HT1080 (cell line): ENCODE measurements around the gene KCNK5. TPM values are rescaled to one million over a fixed set of nuclear protein-coding genes. Genes with fewer than 3 reads are reported as not detected.

Experiments used
- DNase-seq: peaks from one replicate; pipeline ENCODE4 v3.0.0-alpha.2; 2015; ENCODE audit warnings: low read depth
- total RNA-seq: library from RNA; depleted of rRNA; stranded (reverse); fragments of >200 nt; shearing (Covaris generic); gene quantifications from 2 replicates; pipeline ENCODE4 v1.2.3, GENCODE V29; 2014

Gene KCNK5
- total RNA-seq, 1 experiment from 2014 or later = not detected

DNA sequence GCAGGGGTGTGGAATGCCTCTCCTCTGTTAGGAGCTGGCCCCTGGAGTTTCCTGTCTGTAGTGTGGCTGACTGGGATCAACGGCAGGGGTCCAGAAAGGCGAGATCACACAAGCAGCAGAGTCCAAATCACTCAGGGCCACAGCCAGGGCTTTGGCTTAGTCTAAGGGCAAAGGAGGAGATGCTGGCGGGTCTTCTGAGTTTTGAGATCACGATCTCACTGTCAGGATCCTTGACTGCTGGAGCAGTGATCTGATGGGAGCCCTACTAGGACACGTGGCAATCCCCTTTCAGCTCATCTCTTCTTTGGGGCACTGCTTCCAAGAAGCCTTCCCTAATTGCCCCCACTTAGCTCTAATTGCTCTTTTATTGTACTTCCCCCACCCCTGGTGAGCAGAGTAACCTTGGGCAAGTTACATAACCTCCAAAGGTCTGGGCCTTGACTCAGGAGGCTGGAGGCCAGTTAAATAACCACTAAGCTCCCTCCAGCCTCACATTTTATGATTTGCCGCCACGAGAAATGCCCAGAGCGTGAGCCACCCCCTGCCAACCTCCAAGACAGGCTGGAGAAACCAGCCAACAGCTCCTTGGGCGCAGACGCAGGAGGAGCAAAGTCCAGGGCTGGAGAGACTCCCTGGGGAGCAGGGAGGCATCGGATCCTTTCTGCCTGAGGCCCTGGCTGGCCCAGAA, 12.0 kb downstream of the KCNK5 start:
- no peak for DNase-seq

DNA sequence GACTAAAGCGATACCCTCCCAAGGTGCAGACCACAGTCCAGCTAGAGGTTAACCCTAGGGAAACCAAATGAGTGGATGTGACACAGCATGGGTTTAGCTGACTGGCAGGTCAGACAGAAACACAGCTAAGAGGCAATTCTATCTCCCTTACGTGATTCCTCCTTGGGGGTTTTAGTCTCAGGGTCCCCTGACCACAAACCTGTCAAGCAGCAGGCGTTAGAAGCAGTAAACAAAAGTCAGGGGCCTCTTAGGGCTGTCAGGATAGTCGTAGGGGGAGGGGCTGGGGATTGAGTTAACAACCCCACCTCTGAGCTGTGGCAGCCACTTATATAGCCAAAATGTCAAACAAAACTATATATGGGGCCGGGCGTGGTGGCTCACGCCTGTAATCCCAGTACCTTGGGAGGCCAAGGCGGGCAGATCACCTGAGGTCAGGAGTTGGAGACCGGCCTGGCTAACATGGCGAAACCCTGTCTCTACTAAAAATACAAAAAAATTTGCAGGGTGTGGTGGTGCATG, 13.6 kb downstream of the KCNK5 start:
- DNase-seq = no peak

DNA sequence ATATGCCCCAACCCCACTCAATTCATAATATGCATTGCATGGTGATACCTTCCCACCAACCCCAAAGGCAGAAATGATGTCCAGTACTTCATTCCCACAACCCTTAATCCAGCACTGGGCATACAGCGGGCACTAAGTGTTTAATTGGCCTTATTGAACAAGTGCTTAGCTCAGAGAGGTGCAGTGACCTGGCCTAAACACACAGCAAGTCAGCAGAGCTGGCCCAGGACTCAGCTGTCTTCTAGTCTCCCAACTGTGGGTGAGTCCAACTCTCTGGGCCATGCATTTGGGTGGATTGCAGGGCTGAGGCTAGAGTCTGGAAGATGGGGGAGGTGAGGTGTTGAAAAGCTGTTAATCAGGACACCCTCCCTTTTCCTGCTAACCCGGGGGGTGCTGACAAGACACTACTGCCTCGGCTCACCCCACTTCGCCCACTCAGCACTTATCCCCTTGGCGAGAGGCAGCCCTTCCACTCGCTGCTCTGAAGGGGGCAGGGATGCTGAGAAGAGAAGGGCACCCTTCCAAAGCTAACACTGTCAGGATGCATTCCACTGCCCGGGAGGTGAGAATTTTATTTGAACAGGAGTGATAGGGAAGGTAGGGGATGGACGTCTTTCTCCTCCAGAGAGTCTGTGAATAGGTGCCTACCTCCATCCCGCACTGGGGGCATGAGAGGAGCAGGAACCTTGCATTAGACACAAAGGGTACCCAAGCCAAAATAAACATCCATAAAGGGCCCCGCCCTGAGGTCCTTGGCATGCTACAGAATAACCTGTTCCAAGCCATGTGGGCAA, 14.2 kb downstream of the KCNK5 start:
- no peak for DNase-seq

DNA sequence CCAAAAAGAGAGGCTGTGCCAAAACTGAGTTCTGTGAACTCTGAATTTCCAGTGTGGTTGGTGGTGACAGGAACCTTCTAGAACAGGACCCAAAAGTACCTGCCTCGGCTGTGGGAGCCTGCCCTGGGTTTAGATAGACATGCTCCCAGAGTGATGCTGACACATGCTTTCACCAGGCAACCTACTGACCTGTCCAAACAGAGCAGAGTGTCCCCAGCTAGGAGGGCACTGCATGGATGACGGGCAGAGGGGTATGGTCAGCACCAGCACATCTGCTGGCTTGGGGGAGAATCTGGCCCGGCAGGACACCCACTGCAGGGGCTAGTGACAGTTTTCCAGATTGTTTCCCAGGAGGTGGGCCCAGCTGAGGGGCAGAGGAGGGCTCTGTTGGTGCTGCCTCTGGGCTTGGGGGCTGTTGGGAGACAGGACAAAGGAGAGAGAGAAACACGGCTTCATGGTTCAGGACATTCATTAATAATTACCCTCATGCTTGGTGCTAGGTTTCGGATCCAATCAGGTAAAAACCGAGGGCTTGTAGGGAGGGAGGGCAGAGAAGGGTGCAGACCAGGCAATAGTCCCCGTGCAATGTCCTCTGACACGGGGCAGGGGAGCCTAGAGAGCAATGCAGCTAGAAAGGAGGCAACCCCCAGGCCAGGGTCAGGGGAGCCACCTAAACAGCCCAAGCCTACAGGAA, 15.0 kb downstream of the KCNK5 start:
- no peak for DNase-seq

DNA sequence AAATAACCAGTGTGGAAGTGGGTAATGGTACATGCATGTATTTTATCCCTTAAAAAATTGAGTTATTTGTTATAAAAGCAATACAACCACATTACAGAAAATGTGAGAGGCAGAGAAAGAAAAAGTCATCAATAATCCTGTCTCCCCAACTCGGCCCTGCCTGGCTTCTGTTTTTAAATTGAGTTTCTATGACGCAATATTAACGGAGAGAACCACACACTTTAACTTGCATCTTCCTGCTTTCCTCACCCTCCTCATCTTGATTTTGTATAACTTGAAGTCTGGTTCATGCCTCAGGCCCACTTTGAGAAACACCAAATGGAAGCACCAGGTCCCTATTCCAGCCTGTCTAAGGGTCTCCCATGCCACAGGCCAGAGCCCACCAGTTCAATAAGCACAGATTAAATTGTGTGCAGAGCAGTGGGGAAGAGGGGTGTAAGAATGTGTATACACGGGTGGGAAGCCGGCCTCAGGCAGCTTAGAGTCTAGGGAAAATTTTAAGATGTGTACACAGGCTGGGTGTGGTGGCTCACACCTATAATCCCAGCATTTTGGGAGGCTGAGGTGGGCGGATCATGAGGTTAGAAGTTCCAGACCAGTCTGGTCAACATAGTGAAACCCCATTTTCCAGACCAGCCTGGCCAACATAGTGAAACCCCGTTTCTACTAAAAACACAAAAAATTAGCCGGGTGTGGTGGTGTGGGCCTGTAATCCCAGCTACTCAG, 15.9 kb downstream of the KCNK5 start:
- no peak for DNase-seq

DNA sequence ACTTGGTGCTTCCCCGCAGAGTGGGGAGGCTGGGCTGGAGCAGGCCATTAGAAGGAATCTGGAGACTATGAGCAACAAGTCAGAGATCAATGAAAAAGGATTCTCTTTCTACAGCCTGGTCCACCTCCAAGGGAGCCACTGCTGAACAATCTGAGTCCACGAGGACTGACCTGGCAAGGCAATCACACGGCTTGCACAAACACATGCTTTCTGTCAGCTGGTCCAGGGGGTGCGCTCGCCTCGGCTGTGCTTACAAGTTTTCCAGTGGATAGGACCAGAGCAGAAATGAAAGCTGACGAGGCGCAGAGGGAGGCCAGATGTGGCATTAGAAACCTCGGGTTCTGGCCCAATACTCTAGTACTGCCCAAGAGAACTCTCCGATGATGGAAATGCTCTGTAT, 18.1 kb downstream of the KCNK5 start:
- no peak for DNase-seq

DNA sequence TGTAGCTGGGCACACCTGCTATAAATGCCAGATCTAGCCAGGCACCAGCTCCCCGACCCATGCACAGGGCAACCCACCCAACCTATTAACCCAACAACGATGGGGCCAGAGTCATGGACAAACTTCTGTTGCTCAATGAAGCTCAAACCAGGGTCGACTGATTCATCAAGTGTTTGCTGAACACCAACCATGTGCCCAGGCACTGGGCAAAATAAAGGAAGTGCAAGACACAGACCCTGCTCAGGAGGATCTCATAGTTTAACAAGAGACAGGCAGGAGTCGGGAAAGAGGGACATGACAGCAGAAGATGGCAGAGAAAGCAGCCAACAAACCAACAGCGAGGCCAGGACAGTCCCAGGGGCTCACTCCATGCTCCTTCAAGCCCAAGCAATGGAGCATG, 18.8 kb downstream of the KCNK5 start:
- DNase-seq = no peak

DNA sequence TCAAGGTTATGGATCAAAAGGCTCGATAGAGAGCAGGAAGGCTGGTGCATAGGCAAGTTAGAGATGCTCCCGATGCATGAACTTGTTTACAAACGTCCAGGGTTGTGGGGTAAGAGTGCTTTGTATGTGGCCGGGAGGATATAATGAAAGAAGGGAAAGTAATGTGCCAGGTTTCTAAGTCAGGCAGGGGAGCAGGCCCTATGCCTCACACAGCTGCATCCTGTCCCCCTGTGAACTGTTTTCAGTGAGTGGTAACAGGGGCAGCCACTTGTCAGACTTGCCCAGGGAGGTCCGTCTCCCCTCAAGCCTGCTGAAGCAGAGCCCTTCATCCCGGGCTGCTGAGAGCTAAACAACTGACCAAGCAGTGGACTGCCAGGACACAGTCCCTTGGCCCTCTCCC, 19.4 kb downstream of the KCNK5 start:
- no peak for DNase-seq

DNA sequence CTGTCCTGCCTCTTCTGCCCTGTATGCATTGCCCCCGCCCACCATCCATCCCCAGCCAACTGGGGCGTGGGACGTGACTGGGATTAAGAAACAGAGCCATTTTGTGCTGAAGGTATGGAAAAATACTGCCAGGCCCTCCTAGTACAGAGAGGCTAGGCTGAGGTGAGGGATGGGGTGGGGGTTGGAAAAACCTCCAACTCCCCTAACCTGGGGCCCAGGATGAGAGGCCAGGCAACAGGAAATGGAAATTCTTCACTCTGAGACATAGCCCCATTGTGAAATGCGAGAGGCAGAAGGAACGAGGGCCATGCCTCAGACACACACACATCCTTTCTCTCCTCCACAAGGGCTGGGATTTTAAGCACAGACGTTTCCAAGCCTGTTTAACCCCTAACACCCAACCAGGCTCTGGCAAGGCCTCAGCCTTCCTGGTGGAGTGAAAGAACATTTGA, 19.9 kb downstream of the KCNK5 start:
- DNase-seq = peak; percentile 33

DNA sequence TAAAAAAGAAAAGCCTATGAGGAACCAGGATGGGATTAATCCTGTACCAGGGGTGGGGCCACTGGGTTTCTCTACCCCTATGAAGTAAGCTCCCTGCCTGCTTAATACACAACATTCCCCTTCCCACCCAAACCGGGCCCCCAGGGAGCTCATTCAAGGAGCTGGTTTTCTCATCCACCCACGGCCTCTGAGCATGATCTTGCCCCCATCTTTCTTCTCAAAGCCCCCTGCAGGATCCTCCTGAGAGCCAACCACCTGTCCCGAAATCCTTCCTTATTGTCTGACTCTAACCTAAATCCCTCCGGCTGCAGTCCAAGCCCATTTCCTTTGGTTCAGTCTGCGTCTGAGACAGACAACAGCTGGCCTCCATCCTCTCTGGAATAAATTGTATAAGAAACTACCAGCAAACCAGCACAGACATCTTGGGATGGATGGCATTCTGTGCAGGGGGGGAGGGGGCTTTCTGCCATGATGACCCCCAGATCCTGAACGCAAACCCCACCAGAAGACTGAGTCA, 21.0 kb downstream of the KCNK5 start:
- no peak for DNase-seq

DNA sequence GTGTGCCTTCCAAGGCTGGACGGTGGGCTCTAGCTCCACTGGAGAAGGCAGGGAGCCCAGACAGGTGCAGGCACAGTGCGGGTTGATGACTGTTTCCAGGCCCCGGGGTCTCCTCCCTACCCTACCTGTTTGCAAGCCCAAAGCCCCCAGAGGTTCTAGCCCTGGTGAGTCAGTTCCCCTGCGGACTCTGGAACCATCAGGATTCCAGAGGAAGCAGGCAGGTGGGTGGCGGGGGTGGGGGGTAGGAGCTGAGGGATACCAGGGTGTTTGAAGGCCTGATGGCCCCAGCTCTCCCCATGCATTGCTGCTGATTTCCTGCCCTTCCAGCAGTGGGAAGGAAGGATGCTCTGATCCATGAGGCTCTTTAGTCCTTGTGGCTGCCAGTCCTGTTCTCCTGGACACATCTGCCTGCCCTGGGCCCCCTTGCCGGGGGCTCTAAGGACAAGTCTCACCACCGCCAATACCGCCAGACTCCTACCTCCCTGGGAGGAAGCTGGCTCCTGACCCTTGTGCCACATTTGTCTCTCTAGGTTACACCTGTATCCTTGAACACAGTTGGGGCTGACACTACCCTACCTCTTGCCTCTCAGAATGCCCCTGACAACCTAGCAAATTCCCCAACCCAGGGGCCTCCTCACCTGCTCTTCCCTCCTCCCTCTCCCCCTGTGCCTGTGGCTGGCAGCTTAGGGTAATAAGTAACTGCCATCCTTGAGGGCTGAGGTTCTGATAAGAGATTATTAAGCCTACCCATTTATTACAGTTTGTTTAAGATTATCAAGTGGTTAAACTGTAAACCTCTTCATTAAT, 21.7 kb downstream of the KCNK5 start:
- DNase-seq = no peak

DNA sequence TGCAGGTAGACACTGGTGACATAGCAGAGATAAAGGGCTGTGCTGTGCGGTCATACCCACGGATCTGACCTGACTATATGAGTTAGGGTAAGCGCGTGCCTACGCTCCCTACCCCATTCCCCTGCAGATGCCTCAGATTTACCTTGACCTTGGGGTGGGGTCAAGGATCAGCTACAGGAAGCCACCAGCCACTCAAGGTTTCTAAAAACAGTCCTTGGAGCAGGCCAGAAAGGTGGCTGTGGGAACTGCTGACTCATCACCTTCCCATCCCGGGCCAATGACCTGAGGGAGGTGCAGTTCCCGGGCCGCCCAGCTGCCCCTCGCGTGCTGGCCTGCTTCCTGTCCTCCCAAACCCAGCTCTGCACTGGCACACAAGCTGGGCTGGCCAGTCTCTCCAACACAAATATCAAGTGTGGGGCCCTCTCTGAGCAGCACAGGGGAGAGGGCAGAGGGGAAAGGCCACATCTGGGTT, 23.0 kb downstream of the KCNK5 start:
- DNase-seq = peak; percentile 18

DNA sequence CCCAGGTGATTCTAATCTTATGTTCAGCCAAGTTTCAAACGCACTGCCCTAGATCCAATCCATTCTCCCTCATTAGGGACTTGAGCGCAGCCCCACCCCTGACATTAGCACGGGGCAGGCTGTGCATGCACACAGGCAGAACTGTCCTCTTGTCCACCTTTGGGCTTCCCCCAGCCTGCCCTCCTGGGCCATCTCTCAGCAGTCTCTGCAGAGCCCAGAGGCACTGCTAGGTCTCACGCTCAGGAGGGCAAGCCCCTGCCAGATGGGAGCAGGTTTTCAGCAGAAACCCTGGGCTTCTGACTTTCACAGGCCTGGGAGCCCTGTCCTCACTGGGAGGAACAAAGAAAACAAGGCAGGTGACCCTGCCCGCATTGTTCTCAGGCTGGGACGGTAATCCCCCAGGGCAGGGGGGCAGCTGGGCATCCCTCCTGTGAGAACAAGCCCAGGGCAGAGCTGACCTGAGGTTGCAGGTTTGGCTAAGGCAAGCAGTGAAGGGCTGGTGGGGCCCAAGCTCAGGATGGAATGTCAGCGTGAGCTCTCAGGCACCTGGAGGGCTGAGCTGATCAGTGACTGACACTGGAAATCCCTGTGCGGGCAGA, 24.5 kb downstream of the KCNK5 start:
- no peak for DNase-seq

DNA sequence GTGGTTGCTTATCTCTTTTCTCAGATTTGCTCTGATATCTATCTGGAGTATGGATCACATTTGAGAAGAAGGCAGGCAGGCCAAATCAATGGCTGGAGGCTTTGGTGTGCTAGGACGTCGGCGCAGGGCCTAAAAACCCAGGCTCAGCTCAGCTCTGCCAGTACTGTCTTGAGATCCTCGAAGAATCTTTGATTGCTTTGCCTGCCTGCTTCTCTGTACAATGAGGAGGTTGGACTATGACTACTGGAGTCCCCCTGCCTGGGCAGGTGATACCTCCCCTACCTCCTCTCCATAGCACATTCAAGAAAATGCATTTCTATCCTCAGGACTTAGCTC, 25.1 kb downstream of the KCNK5 start:
- DNase-seq = no peak

DNA sequence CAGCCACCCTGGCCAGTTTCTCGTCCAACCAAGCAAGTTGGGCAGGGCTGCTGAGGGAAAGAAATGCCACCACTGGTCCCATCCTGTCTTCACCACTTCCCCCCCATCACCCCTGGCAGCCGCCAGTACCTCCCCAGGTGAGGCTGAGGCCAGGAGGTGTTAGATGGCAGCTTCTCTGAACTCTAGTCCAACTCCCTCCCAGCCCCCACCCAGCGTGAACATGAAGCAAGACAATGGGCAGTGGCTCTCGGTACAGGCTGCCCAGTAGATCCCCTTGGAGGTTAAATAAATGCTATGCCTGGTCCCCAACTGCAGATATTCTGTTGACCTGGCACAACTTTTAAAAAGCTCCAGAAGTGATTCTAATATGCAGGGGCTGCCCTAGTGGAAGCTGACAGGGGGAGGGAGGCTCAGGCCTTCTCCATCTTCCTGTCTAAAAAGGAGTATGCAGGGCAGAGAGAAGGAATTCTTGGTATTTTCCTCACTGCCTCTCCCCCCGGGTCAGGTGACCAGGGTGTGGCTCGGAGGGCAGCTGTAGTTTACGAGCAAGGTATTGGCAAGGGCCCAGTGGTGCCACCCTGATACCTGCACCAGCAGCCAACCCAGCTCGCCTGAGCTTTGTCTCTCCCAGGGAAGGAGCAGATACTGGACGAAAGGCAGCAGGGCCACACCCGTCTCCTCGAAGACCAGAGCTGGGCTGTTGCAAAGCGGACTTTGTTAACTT, 25.7 kb downstream of the KCNK5 start:
- DNase-seq = no peak

DNA sequence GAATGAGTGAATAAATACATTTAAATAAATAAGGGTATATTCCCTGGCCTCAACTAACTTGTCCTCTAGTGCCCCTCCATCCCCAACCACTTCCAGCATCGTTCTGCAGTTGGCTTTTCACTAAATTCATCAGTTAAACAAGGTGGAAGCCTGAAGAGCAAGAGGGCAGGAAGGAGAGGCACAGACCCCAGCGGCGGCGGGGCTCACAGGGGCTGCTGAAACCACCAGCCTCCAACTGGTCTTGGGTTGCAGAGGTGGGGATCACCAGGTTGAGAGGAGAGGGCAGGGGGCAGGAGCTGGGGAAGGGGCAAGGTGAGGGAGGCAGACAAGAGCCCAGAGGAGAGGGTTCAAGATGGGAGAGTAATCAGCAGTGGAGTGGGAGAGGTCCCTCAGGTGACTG, 27.1 kb downstream of the KCNK5 start:
- no peak for DNase-seq

DNA sequence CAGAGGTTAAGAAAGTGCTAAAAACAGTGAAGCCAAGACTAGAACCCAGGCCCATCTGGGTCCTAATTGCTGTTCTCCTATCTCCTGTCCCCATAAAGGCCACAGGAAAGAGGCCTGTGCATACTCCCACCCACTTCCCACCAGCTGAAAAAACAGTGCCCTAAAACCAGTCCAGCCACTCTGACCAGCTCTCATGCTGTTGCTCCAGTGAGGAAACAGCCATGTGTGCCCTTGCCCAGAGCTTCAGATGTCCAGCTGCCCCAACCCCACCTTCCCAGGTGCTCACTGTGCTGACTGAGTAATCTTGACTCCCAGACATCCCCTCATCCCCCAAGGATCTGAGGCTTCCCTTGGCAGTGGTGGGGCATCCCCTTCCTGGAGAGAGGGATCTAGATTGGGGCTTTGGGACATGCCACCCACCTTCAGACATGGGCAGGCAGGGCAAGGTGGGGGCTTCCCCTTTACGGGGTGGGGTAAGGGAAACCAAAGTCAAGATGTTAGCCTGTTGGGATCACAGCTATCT, 28.7 kb downstream of the KCNK5 start:
- DNase-seq = no peak

DNA sequence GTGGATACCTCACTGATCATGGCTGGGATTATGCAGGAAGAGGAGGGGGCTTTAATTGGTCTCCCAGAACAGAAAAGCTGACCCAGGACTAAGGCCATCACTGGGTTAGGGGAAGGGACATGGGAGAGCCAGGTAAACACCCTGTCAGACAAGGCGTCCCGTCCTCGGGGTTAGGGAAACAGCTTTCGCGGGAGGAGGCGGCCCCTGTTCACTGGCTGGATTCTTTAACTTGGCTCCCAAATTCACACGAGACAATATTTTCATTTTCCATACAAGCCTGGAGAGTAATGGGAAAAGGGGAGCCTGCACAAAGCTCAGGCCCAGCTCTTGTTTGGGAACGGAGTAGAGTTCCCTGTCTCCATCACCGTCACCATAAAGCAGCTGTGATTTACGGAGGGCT, 29.3 kb downstream of the KCNK5 start:
- no peak for DNase-seq
